ENCODE measurements around the gene CFAP126. TPM values are rescaled to one million over a fixed set of nuclear protein-coding genes. Genes with fewer than 3 reads are reported as not detected.

Gene CFAP126
- total and polyA plus RNA-seq, 2 of the 13 experiments (the other 11 are each of a cell fraction or from before 2014, with no cell fraction given): not detected

DNA sequence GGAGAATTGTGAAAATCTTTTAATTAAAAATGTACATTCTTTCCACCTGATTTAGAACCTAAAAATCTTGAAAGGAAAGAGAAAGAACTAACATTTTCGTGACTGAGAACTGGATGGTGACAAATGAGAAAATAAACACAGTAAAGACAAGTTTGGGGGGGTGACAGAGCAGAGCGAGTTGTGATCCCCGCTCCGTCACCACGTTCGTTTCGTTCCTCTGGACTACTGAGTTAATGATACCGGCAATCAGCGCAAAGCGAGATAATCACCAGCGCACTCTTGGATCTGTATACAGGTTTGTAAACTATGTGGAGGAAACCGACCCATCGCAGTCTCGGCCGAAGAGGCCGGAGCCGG, 31.2 kb upstream of the CFAP126 start:
- Histone ChIP-seq H3K9ac (ENCODE audit: insufficient read depth, low read depth, low read length) (peak overlapping the region; percentile 96), H4K20me1 (ENCODE audit: insufficient read depth, low read length) (no peaks in the 10 kb centered on the region), H3K36me3 (replicated peaks in 1 of 2; ENCODE audit: control insufficient read depth in 1 of 2, insufficient read depth in 2 of 2, low read length in 2 of 2) (no peaks in the 10 kb centered on the region), H3K79me2 (ENCODE audit: insufficient read depth, low read length) (no peaks in the 10 kb centered on the region), H3K4me2 (ENCODE audit: low read depth, low read length) (peak overlapping the region; percentile 79), H3K9me3 (ENCODE audit: low read length) (no peaks in the 10 kb centered on the region), H3K4me1 (ENCODE audit: insufficient read depth, low read length) (peaks cover 40% of the 10 kb centered on the region), H2AFZ (ENCODE audit: low read length) (peak overlapping the region; percentile 79), H3K27me3 (ENCODE audit: control insufficient read depth in 1 of 2, insufficient read depth in 2 of 2, low read length in 2 of 2) (no peaks in the 10 kb centered on the region; a peak in 1 of 5 replicates), H3K4me3 (replicated peaks in 1 of 3; ENCODE audit: insufficient read depth in 1 of 3, low read depth in 2 of 3, low read length in 3 of 3) (peak overlapping the region; percentile 81 to 94 (median 85)), H3K27ac (ENCODE audit: extremely low read length, insufficient read depth, low read length) (peak overlapping the region; percentile 98)
- in situ Hi-C loops (cut with HindIII; ENCODE audit: extremely low pct_ligation_motif_present, low pct_unique_long_range_greater_than_20kb): no loop called here
- FAIRE-seq (no peak), ATAC-seq (no peak; the same call in 1 of the 3 replicates), DNase-seq (ENCODE audit: low spot score) (no peak)
- BruUV-seq (replicated peaks): TSS peak; percentile 94
- intact Hi-C loops (cut with micrococcal nuclease; ENCODE audit: unreplicated experiment): loop anchor here (1.0 kb wide), 1 partner anchor 9 kb away; no protein-coding TSS in a partner anchor
- CTCF ChIA-PET (ENCODE audit: low intra/inter-chr PET ratio, low total read pairs): no interaction called here
- POLR2A ChIA-PET: interaction anchor here (1.5 kb wide), 1 partner anchor 176 kb away, joined by 7 read pairs; the partner anchor contains the start of gene APOA2
- 7% methylated on average over 12 of the region's 17 CpGs for WGBS (ENCODE audit: low lambda C conversion rate)
- TF ChIP-seq HMG20B (CRISPR knock-in tag; conservative IDR thresholded peaks at IDR 0.05): no peak
- no peak for TF ChIP-seq HOXA3 (CRISPR knock-in tag; IDR thresholded peaks at IDR 0.05)
- TF ChIP-seq, protein P1, sequence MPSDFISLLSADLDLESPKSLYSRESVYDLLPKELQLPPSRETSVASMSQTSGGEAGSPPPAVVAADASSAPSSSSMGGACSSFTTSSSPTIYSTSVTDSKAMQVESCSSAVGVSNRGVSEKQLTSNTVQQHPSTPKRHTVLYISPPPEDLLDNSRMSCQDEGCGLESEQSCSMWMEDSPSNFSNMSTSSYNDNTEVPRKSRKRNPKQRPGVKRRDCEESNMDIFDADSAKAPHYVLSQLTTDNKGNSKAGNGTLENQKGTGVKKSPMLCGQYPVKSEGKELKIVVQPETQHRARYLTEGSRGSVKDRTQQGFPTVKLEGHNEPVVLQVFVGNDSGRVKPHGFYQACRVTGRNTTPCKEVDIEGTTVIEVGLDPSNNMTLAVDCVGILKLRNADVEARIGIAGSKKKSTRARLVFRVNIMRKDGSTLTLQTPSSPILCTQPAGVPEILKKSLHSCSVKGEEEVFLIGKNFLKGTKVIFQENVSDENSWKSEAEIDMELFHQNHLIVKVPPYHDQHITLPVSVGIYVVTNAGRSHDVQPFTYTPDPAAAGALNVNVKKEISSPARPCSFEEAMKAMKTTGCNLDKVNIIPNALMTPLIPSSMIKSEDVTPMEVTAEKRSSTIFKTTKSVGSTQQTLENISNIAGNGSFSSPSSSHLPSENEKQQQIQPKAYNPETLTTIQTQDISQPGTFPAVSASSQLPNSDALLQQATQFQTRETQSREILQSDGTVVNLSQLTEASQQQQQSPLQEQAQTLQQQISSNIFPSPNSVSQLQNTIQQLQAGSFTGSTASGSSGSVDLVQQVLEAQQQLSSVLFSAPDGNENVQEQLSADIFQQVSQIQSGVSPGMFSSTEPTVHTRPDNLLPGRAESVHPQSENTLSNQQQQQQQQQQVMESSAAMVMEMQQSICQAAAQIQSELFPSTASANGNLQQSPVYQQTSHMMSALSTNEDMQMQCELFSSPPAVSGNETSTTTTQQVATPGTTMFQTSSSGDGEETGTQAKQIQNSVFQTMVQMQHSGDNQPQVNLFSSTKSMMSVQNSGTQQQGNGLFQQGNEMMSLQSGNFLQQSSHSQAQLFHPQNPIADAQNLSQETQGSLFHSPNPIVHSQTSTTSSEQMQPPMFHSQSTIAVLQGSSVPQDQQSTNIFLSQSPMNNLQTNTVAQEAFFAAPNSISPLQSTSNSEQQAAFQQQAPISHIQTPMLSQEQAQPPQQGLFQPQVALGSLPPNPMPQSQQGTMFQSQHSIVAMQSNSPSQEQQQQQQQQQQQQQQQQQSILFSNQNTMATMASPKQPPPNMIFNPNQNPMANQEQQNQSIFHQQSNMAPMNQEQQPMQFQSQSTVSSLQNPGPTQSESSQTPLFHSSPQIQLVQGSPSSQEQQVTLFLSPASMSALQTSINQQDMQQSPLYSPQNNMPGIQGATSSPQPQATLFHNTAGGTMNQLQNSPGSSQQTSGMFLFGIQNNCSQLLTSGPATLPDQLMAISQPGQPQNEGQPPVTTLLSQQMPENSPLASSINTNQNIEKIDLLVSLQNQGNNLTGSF (CRISPR knock-in tag; IDR thresholded peaks at IDR 0.05): 0 out of 2 replicates have a peak, but pooled peaks have one; percentile 36
- no peak for TF ChIP-seq KLF15 (CRISPR knock-in tag; IDR thresholded peaks at IDR 0.05; ENCODE audit: borderline replicate concordance)
- TF ChIP-seq, protein P2, sequence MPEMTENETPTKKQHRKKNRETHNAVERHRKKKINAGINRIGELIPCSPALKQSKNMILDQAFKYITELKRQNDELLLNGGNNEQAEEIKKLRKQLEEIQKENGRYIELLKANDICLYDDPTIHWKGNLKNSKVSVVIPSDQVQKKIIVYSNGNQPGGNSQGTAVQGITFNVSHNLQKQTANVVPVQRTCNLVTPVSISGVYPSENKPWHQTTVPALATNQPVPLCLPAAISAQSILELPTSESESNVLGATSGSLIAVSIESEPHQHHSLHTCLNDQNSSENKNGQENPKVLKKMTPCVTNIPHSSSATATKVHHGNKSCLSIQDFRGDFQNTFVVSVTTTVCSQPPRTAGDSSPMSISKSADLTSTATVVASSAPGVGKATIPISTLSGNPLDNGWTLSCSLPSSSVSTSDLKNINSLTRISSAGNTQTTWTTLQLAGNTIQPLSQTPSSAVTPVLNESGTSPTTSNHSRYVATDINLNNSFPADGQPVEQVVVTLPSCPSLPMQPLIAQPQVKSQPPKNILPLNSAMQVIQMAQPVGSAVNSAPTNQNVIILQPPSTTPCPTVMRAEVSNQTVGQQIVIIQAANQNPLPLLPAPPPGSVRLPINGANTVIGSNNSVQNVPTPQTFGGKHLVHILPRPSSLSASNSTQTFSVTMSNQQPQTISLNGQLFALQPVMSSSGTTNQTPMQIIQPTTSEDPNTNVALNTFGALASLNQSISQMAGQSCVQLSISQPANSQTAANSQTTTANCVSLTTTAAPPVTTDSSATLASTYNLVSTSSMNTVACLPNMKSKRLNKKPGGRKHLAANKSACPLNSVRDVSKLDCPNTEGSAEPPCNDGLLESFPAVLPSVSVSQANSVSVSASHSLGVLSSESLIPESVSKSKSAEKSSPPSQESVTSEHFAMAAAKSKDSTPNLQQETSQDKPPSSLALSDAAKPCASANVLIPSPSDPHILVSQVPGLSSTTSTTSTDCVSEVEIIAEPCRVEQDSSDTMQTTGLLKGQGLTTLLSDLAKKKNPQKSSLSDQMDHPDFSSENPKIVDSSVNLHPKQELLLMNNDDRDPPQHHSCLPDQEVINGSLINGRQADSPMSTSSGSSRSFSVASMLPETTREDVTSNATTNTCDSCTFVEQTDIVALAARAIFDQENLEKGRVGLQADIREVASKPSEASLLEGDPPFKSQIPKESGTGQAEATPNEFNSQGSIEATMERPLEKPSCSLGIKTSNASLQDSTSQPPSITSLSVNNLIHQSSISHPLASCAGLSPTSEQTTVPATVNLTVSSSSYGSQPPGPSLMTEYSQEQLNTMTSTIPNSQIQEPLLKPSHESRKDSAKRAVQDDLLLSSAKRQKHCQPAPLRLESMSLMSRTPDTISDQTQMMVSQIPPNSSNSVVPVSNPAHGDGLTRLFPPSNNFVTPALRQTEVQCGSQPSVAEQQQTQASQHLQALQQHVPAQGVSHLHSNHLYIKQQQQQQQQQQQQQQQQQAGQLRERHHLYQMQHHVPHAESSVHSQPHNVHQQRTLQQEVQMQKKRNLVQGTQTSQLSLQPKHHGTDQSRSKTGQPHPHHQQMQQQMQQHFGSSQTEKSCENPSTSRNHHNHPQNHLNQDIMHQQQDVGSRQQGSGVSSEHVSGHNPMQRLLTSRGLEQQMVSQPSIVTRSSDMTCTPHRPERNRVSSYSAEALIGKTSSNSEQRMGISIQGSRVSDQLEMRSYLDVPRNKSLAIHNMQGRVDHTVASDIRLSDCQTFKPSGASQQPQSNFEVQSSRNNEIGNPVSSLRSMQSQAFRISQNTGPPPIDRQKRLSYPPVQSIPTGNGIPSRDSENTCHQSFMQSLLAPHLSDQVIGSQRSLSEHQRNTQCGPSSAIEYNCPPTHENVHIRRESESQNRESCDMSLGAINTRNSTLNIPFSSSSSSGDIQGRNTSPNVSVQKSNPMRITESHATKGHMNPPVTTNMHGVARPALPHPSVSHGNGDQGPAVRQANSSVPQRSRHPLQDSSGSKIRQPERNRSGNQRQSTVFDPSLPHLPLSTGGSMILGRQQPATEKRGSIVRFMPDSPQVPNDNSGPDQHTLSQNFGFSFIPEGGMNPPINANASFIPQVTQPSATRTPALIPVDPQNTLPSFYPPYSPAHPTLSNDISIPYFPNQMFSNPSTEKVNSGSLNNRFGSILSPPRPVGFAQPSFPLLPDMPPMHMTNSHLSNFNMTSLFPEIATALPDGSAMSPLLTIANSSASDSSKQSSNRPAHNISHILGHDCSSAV (CRISPR knock-in tag; IDR thresholded peaks at IDR 0.05; ENCODE audit: borderline replicate concordance): no peak
- no peak for TF ChIP-seq ZNF124 (CRISPR knock-in tag; IDR thresholded peaks at IDR 0.05)
- no peak; the same call in 1 of the 2 replicates for TF ChIP-seq HOXA5 (CRISPR knock-in tag; IDR thresholded peaks at IDR 0.05)
- TF ChIP-seq ZNF556 (CRISPR knock-in tag; IDR thresholded peaks at IDR 0.05; ENCODE audit: borderline replicate concordance): no peak
- no peak for TF ChIP-seq AHR (CRISPR knock-in tag; IDR thresholded peaks at IDR 0.05)
- TF ChIP-seq ZNF816 (CRISPR knock-in tag; IDR thresholded peaks at IDR 0.05; ENCODE audit: borderline replicate concordance): 0 out of 2 replicates have a peak, but pooled peaks have one; percentile 40
- TF ChIP-seq ESRRA (CRISPR knock-in tag; IDR thresholded peaks at IDR 0.05; ENCODE audit: low read depth): no peak
- no peak for TF ChIP-seq ZNF180 (CRISPR knock-in tag; IDR thresholded peaks at IDR 0.05; ENCODE audit: borderline replicate concordance, low read depth)

Measured in HepG2 (cell line).